Stimulated activated CD4-positive, alpha-beta T cell treated with anti-CD3 and anti-CD28 coated beads, Interleukin-4, amount 100 ng/mL, for 24 hours (primary cell): ENCODE data around the gene CST9.
"Not testable (repeated sequence)": the region's sequence is repeated elsewhere in the genome, so short reads cannot be mapped to it uniquely, and the experiment has no call there.

Experiments used
- DNase-seq: peaks from one replicate; pipeline ENCODE4 v3.0.0-alpha.2; 2020

The CST9 gene

GRCh38 chr20:23623666-23624323 is 18.1 kb upstream of the CST9 start:
- DNase-seq = no peak

DNA sequence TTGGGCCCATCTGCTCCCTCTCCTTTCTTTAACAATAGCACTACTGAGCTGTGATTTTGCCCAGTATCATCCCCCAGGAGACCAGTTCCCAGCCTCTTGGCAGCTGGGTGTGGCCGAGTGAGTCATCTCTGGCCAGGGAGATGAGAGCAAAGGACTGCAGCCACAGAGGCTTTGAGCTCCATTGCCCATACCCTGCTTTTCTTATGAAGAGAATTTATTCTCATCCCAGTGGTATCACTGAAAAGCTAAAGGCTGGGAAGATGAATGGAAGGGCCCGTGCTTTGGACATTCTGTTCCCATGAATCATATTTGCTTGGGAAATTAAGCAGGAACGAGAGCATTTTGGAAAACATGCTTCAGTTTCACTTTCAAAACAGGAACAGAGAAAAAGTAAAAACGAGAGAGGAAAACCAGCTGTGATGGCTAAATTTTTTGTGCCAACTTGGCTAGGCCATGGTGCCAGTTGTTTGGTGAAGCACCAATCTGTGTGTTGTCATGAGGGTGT is 17.2 kb upstream of the CST9 start:
- DNase-seq = no peak

- not testable (repeated sequence) for DNase-seq
Measured at GRCh38 chr20:23622401-23622800, 16.7 kb upstream of the CST9 start.

GRCh38 chr20:23620670-23621386 is 15.1 kb upstream of the CST9 start:
- DNase-seq = not testable (repeated sequence)

DNA sequence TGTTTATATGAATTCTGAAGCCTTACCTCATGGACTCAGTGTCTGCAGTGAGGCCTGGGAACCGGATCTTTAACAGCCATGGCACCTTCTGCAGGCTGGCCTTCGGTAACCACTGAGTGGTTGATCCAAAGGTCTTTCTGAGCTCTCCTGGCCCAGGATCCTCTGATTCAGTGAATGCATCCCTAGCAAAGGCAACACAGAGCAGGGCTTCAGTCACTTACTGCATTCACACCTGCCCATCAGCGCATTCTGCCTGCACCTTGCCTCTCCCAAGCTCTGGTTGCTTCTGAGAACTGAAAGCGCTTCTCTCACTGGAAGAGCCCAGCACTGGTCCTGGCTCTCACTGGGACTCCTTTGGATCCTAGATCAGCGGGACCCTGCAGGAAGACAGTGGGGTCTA is 8.4 kb upstream of the CST9 start:
- DNase-seq = no peak

- DNase-seq = no peak
Measured at GRCh38 chr20:23613676-23614075, 8.0 kb upstream of the CST9 start.

GRCh38 chr20:23612396-23612795 is 6.7 kb upstream of the CST9 start:
- DNase-seq = no peak

DNA sequence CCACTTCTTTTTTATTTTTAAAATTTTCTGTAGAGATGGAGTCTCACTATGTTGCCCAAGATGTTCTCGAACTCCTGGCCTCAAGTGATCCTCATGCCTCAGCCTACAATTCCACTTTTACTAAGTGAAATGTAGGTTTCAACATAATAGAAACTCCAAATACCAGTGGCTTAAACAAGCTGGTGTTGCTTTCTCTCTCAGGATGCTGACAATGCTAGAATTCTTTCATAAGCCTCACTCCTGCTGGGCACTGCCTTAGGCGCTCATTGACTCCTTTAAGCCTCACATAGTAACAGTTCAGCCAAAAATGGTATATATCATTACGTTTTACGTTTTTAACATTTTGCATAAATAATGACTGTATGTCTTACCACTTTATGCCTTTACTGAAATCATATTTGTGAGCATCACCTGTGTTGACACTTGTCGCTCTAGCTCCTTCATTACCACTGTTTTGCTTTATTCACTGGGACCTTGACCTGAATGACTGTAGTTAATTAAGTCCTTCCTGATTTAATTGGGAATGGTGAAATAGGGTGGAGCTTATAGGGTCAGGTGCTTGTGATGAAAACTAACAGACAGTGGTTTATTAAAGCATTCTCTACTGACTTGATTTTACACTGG is 3.9 kb upstream of the CST9 start:
- DNase-seq = no peak

GRCh38 chr20:23608251-23608846 is 2.6 kb upstream of the CST9 start:
- no peak for DNase-seq

- DNase-seq = no peak
Measured at GRCh38 chr20:23607497-23608245, 2.0 kb upstream of the CST9 start.

- DNase-seq = peak; percentile 71
Measured at GRCh38 chr20:23606652-23607049, 934 bp upstream of the CST9 start.

DNA sequence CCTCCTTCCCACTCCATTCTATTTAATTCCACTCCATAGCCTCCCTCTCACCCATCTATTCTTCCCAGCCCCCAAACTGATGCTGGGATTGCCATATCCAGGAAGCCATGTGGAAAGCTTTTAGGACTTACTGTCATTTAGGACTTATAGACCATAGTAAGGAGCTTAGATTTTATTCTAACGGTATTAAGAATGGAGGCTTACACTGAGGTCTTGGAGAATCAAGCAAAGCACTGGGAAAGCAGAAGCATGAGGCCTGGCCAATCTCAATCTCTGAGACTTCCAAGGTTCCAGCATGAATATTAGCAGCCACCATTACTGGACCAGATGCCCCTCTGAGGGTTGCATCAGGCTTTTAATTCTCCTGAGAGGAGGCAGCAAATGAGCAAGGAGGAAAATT is 1.4 kb downstream of the CST9 start:
- no peak for DNase-seq

- no peak for DNase-seq
Measured at GRCh38 chr20:23603321-23603720, 2.4 kb downstream of the CST9 start.

GRCh38 chr20:23602699-23603098 is 3.0 kb downstream of the CST9 start:
- no peak for DNase-seq

DNA sequence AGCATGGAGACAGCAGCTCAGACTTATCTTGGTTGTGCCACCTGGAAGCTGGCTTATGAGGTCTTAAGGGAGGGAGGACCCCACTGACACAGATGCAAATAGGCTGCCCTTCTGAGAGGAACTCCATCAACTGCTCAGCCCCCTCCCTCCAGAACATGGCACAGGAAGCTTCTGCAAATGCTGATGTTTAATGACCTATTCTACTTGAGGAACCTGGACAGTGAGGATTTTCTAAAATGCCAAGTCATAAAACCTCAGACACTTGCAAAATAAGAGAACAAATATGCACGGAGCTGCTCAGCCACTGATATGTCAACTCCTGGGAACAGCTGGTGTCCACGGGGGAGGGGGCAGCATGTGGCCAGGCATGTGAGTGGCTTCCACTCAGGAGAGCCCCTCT is 3.5 kb downstream of the CST9 start:
- DNase-seq = no peak

GRCh38 chr20:23601715-23602114 is 4.0 kb downstream of the CST9 start:
- DNase-seq = no peak

GRCh38 chr20:23598481-23598880 is 7.2 kb downstream of the CST9 start:
- DNase-seq = no peak

DNA sequence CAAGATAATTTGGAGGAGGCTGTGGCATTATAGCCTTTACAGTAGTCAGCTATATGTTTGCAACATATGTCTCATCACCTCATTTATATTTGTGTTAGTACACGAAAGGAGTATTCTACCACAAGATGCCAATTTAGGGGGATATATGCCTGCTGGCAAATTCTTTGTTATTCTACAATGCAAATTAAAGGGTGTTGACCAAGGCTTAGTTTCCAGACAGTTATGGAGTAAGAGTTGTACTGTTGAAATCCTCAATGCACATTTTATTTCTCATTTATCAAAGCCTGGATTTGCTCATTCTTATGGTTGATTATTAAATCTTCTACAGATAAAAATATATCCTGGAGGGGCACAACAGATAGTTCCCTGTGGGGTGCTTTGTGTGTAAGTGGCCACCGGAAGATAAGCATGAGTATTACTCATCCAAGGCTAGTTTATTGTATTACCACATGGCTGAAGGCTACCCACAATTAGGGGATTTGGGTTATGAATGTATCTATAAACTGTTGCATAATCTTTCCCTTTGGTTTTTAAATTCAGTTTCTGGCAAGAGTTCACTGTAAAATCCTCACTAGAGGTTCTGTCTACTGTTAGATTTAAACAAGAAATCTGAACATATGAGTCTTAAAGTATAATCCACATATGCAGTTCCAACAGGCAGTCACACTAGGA is 9.0 kb downstream of the CST9 start:
- DNase-seq = no peak

GRCh38 chr20:23595941-23596340 is 9.8 kb downstream of the CST9 start:
- no peak for DNase-seq

GRCh38 chr20:23588434-23589403 is 17.0 kb downstream of the CST9 start:
- no peak for DNase-seq

- no peak for DNase-seq
Measured at GRCh38 chr20:23587631-23588030, 18.1 kb downstream of the CST9 start.
